ENCODE measurements around the gene PCGF2. TPM values are rescaled to one million over a fixed set of nuclear protein-coding genes. Genes with fewer than 3 reads are reported as not detected.

Gene PCGF2
- total RNA-seq, 1 donor from 2014 or later = 112 TPM

GRCh38 chr17:38711792-38712571, 36.2 kb downstream of the PCGF2 start:
- peaks cover 20% of the 10 kb centered on the region for H3K4me1 Mint-ChIP-seq (ENCODE audit: low read depth)
- TF ChIP-seq, protein P1, sequence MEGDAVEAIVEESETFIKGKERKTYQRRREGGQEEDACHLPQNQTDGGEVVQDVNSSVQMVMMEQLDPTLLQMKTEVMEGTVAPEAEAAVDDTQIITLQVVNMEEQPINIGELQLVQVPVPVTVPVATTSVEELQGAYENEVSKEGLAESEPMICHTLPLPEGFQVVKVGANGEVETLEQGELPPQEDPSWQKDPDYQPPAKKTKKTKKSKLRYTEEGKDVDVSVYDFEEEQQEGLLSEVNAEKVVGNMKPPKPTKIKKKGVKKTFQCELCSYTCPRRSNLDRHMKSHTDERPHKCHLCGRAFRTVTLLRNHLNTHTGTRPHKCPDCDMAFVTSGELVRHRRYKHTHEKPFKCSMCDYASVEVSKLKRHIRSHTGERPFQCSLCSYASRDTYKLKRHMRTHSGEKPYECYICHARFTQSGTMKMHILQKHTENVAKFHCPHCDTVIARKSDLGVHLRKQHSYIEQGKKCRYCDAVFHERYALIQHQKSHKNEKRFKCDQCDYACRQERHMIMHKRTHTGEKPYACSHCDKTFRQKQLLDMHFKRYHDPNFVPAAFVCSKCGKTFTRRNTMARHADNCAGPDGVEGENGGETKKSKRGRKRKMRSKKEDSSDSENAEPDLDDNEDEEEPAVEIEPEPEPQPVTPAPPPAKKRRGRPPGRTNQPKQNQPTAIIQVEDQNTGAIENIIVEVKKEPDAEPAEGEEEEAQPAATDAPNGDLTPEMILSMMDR (IDR thresholded peaks at IDR 0.05; ENCODE audit: unreplicated experiment) = no peak

GRCh38 chr17:38710985-38711384, 37.2 kb downstream of the PCGF2 start:
- TF ChIP-seq, protein P1 (IDR thresholded peaks at IDR 0.05; ENCODE audit: unreplicated experiment) = no peak
- Mint-ChIP-seq H3K36me3 (ENCODE audit: insufficient read depth) (peaks cover 20% of the 10 kb centered on the region), H3K27ac (peak overlapping the region; percentile 85), H3K4me1 (ENCODE audit: low read depth) (peaks cover 25% of the 10 kb centered on the region), H3K27me3 (no peaks in the 10 kb centered on the region), H3K9me3 (ENCODE audit: low read depth) (no peaks in the 10 kb centered on the region), H3K4me3 (ENCODE audit: low read depth) (no peak overlapping the region)
- DNase-seq (ENCODE audit: low spot score, unreplicated experiment) = no peak

More at GRCh38 chr17:38711792-38712571, 36.2 kb downstream of the PCGF2 start:
- H3K36me3 Mint-ChIP-seq (ENCODE audit: insufficient read depth) = peaks cover 22% of the 10 kb centered on the region
- H3K27me3 Mint-ChIP-seq = no peaks in the 10 kb centered on the region
- no peak overlapping the region for H3K27ac Mint-ChIP-seq
- no peak overlapping the region for H3K4me3 Mint-ChIP-seq (ENCODE audit: low read depth)
- H3K9me3 Mint-ChIP-seq (ENCODE audit: low read depth) = no peaks in the 10 kb centered on the region
- no peak for DNase-seq (ENCODE audit: low spot score, unreplicated experiment)

- no peak overlapping the region for H3K4me3 Mint-ChIP-seq (ENCODE audit: low read depth)
- no peaks in the 10 kb centered on the region for H3K27me3 Mint-ChIP-seq
- H3K27ac Mint-ChIP-seq = no peak overlapping the region
- TF ChIP-seq, protein P1 (IDR thresholded peaks at IDR 0.05; ENCODE audit: unreplicated experiment) = no peak
- peaks cover 26% of the 10 kb centered on the region for H3K4me1 Mint-ChIP-seq (ENCODE audit: low read depth)
- H3K9me3 Mint-ChIP-seq (ENCODE audit: low read depth) = no peaks in the 10 kb centered on the region
- no peak for DNase-seq (ENCODE audit: low spot score, unreplicated experiment)
- H3K36me3 Mint-ChIP-seq (ENCODE audit: insufficient read depth) = peaks cover 18% of the 10 kb centered on the region
These were observed 37.6 kb downstream of the PCGF2 start for GRCh38 chr17:38710604-38710962.

- no peak overlapping the region for H3K27ac Mint-ChIP-seq
- peaks cover 18% of the 10 kb centered on the region for H3K36me3 Mint-ChIP-seq (ENCODE audit: insufficient read depth)
- peaks cover 26% of the 10 kb centered on the region for H3K4me1 Mint-ChIP-seq (ENCODE audit: low read depth)
- TF ChIP-seq, protein P1 (IDR thresholded peaks at IDR 0.05; ENCODE audit: unreplicated experiment) = no peak
- no peak overlapping the region for H3K4me3 Mint-ChIP-seq (ENCODE audit: low read depth)
- no peaks in the 10 kb centered on the region for H3K27me3 Mint-ChIP-seq
- H3K9me3 Mint-ChIP-seq (ENCODE audit: low read depth) = no peaks in the 10 kb centered on the region
- no peak for DNase-seq (ENCODE audit: low spot score, unreplicated experiment)
These were observed 38.1 kb downstream of the PCGF2 start for GRCh38 chr17:38709864-38710603.

DNA sequence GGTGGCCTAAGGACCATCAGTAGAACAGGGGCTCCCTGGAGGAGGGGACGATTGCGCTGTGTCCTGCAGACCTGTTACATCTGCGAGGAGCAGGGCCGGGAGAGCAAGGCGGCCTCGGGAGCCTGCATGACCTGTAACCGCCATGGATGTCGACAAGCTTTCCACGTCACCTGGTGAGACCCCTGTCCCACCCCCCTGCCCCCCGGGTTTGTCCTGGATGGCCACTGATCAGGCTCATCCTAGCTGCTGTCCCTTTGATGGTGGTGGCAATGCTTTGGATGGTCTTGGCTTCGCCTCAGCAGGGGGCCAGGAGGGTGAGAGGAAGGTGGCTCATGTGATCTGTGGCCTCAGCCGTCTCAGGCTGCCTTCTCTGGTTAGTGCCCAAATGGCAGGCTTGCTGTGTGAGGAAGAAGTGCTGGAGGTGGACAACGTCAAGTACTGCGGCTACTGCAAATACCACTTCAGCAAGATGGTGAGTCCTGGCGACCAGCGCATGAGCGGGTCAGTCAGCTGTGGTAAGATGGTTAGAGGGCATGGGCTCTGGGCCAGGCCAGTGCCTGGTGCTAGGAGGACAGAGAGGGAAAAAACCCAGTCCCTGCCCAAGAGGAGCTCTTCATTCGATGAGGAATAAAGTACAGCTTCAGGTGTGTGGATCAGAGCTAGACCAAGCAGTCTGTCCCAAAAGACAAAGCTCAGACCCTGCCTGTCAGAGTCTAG, 38.9 kb downstream of the PCGF2 start:
- peaks cover 29% of the 10 kb centered on the region for H3K4me1 Mint-ChIP-seq (ENCODE audit: low read depth)
- TF ChIP-seq, protein P1 (IDR thresholded peaks at IDR 0.05; ENCODE audit: unreplicated experiment) = no peak
- no peak for DNase-seq (ENCODE audit: low spot score, unreplicated experiment)
- no peaks in the 10 kb centered on the region for H3K27me3 Mint-ChIP-seq
- no peaks in the 10 kb centered on the region for H3K9me3 Mint-ChIP-seq (ENCODE audit: low read depth)
- H3K27ac Mint-ChIP-seq = no peak overlapping the region
- peaks cover 16% of the 10 kb centered on the region for H3K36me3 Mint-ChIP-seq (ENCODE audit: insufficient read depth)
- no peak overlapping the region for H3K4me3 Mint-ChIP-seq (ENCODE audit: low read depth)

Measured in progenitor cell of endocrine pancreas (in vitro differentiated cells).